ENCODE data around the gene OR51G2.

DNA sequence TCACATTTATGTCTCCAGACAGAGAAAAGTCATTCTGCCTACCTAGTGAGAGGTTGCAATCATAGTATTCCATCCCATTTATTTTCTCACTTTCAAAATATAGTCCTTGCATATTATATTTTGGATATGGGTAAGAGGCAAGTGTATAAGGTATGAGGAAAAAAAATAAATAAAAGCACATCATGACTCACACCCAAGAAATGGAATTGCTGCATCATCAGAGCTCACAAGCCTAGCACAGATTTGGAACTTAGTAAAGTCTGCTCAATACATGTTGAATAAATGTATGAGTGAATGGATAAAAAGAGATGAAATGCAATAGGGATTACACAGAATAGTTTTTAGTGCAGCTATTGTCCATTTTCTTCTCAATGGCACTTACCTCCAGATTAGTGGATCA is 7.5 kb upstream of the OR51G2 start:
- TF ChIP-seq POLR2A (IDR thresholded peaks at IDR 0.05) = no peak
- TF ChIP-seq, protein P1, sequence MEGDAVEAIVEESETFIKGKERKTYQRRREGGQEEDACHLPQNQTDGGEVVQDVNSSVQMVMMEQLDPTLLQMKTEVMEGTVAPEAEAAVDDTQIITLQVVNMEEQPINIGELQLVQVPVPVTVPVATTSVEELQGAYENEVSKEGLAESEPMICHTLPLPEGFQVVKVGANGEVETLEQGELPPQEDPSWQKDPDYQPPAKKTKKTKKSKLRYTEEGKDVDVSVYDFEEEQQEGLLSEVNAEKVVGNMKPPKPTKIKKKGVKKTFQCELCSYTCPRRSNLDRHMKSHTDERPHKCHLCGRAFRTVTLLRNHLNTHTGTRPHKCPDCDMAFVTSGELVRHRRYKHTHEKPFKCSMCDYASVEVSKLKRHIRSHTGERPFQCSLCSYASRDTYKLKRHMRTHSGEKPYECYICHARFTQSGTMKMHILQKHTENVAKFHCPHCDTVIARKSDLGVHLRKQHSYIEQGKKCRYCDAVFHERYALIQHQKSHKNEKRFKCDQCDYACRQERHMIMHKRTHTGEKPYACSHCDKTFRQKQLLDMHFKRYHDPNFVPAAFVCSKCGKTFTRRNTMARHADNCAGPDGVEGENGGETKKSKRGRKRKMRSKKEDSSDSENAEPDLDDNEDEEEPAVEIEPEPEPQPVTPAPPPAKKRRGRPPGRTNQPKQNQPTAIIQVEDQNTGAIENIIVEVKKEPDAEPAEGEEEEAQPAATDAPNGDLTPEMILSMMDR (IDR thresholded peaks at IDR 0.05) = no peak
